Endothelial cell of umbilical vein (primary cell): ENCODE data around the gene SBK3. TPM values are rescaled to one million over a fixed set of nuclear protein-coding genes. Genes with fewer than 3 reads are reported as not detected.

Experiments
- BruUV-seq: library from RNA; stranded (reverse); fragments of 400-500 nt; replicated peaks from 2 replicates; lab custom pipeline; 2021; lab: Mats Ljungman, UMichigan
- CTCF ChIA-PET: fragments of 300-600, 350-600 bp; sonication (Branson Sonifier 250); formaldehyde crosslinking; loops from one replicate; lab custom pipeline; 2021; ENCODE audit warnings: antibody characterized with exemption, inconsistent platforms; lab: Charles Lee
- POLR2A ChIA-PET: fragments of 300-600, 350-600 bp; sonication (Branson Sonifier 250); formaldehyde crosslinking; loops from one replicate; lab custom pipeline; 2021; ENCODE audit warnings: antibody characterized with exemption, inconsistent platforms; lab: Charles Lee
- DNase-seq: peaks from one replicate; pipeline ENCODE4 v3.0.0-alpha.2; 2011; ENCODE audit warnings: low read depth, low spot score
- FAIRE-seq: peaks from 2 replicates; lab custom pipeline; 2011; peaks lifted over from hg19 to GRCh38; lab: Jason Lieb, UNC
- H2AFZ ChIP-seq: 2 replicates; pipeline ENCODE4 v1.6.0; 2012; ENCODE audit warnings: low read depth, low read length, control low read depth, inconsistent platforms
- H3K27ac ChIP-seq: 2 replicates; pipeline ENCODE4 v1.5.1; 2011; ENCODE audit warnings: low read depth, mild to moderate bottlenecking, control low read depth, low read length, moderate library complexity; ENCODE audit not compliant: insufficient read depth
- H3K27me3 ChIP-seq, 2 experiments: 2 replicates each; pipeline versions ENCODE4 v1.6.0 to v1.6.1; 2011; ENCODE audit warnings: low read length in 2 of 2, mixed read lengths in 1 of 2; ENCODE audit not compliant: control insufficient read depth in 2 of 2, insufficient read depth in 2 of 2
- H3K36me3 ChIP-seq, 2 experiments: 2 replicates in 1 of 2; 3 replicates in 1 of 2; pipeline ENCODE4 v1.5.1; 2011; ENCODE audit warnings: low read length in 2 of 2, mild to moderate bottlenecking in 1 of 2, moderate library complexity in 1 of 2; ENCODE audit not compliant: control insufficient read depth in 2 of 2, insufficient read depth in 2 of 2; ENCODE audit errors: extremely low read depth in 1 of 2
- H3K4me1 ChIP-seq: 3 replicates; pipeline ENCODE4 v1.5.1; 2011; ENCODE audit warnings: mild to moderate bottlenecking, low read length; ENCODE audit not compliant: control insufficient read depth, insufficient read depth; ENCODE audit errors: extremely low read depth
- H3K4me2 ChIP-seq: 2 replicates; pipeline ENCODE4 v1.6.1; 2011; ENCODE audit warnings: low read length, control low read depth, mixed read lengths; ENCODE audit not compliant: insufficient read depth
- H3K4me3 ChIP-seq, 3 experiments: fragments of 200-600 bp in 1 of 3; sonication (generic), shearing (Covaris generic) in 1 of 3; replicated peaks in 1 of 3; 2 replicates each; pipeline ENCODE4 v1.5.1; 2011 to 2016; ENCODE audit warnings: control low read depth in 3 of 3, low read length in 3 of 3, mild to moderate bottlenecking in 2 of 3, inconsistent platforms in 1 of 3, low read depth in 1 of 3, moderate library complexity in 1 of 3; ENCODE audit not compliant: insufficient read depth in 1 of 3
- H3K79me2 ChIP-seq: 2 replicates; pipeline ENCODE4 v1.6.0; 2012; ENCODE audit warnings: low read length, inconsistent platforms; ENCODE audit not compliant: control insufficient read depth, insufficient read depth
- H3K9ac ChIP-seq: replicated peaks from 2 replicates; pipeline ENCODE3; 2011; ENCODE audit warnings: low read length, control low read depth; ENCODE audit not compliant: insufficient read depth; ENCODE audit errors: extremely low read depth
- H3K9me1 ChIP-seq: replicated peaks from 3 replicates; pipeline ENCODE4 v1.6.0; 2011; ENCODE audit warnings: mild to moderate bottlenecking, low read length; ENCODE audit not compliant: control insufficient read depth, insufficient read depth; ENCODE audit errors: extremely low read depth
- H3K9me3 ChIP-seq: replicated peaks from 2 replicates; pipeline ENCODE4 v1.5.1; 2012; ENCODE audit warnings: low read length, inconsistent platforms; ENCODE audit not compliant: control insufficient read depth, insufficient read depth
- H4K20me1 ChIP-seq: replicated peaks from 2 replicates; pipeline ENCODE3; 2011; ENCODE audit warnings: mild to moderate bottlenecking, low read length; ENCODE audit not compliant: control insufficient read depth, insufficient read depth; ENCODE audit errors: extremely low read depth
- CTCF ChIP-seq, 2 donors: IDR thresholded peaks; 1 replicate in 1 of 2; 2 replicates in 1 of 2; pipeline ENCODE4 v1.5.1; 2011; ENCODE audit warnings: low read length in 2 of 2, mild to moderate bottlenecking in 2 of 2, moderate library complexity in 2 of 2, control low read depth in 1 of 2, inconsistent platforms in 1 of 2, low read depth in 1 of 2; ENCODE audit not compliant: insufficient read depth in 1 of 2; ENCODE audit errors: extremely low read depth in 1 of 2
- EZH2 ChIP-seq: IDR thresholded peaks from 2 replicates; pipeline ENCODE4 v1.6.1; 2012; ENCODE audit warnings: borderline replicate concordance, low read depth, mild to moderate bottlenecking, moderate library complexity, low read length, inconsistent platforms; ENCODE audit not compliant: severe bottlenecking
- FOS ChIP-seq: IDR thresholded peaks from 2 replicates; pipeline ENCODE4 v1.6.1; 2011; ENCODE audit warnings: mild to moderate bottlenecking, low read length, moderate library complexity, borderline replicate concordance; ENCODE audit not compliant: insufficient read depth
- GATA2 ChIP-seq: IDR thresholded peaks from 2 replicates; pipeline ENCODE4 v1.7.0; 2011; ENCODE audit warnings: low read depth, mild to moderate bottlenecking, moderate library complexity, mixed read lengths, low read length; ENCODE audit not compliant: insufficient read length, insufficient read depth
- JUN ChIP-seq: IDR thresholded peaks from 2 replicates; pipeline ENCODE4 v1.6.1; 2011; ENCODE audit warnings: borderline replicate concordance, low read depth; ENCODE audit not compliant: insufficient read length, insufficient read depth
- MAX ChIP-seq: IDR thresholded peaks from 2 replicates; pipeline ENCODE4 v1.6.1; 2011; ENCODE audit not compliant: insufficient read depth, insufficient read length
- MYC ChIP-seq: IDR thresholded peaks from one replicate; pipeline ENCODE4 v1.6.1; 2011; ENCODE audit warnings: mild to moderate bottlenecking, low read depth, low read length
- POLR2A ChIP-seq: IDR thresholded peaks from 2 replicates; pipeline ENCODE4 v1.6.1; 2012; ENCODE audit warnings: low read depth, mild to moderate bottlenecking, control low read depth, low read length
- POLR2AphosphoS5 ChIP-seq: IDR thresholded peaks from 2 replicates; pipeline ENCODE4 v1.6.1; 2012; ENCODE audit warnings: low read depth, mild to moderate bottlenecking, control low read depth, low read length, moderate library complexity; ENCODE audit not compliant: insufficient read depth
- dilution Hi-C: fragments of 300-500 bp; cut with MboI; formaldehyde crosslinking; loops from one replicate; pipeline ENCODE4 v1.15.0; 2019; ENCODE audit warnings: low sequenced_read_pairs; ENCODE audit not compliant: extremely low pct_ligation_motif_present
- intact Hi-C: fragments of 100-400 bp; cut with micrococcal nuclease; formaldehyde crosslinking; loops from one replicate; pipeline ENCODE4 v1.10.0; 2022
- polyA plus RNA-seq, 4 experiments: library from polyadenylated mRNA; depleted of rRNA in 3 of 4; stranded (reverse) in 3 of 4; unstranded in 1 of 4; fragments of >200 nt; gene quantifications; 2 replicates each; pipeline versions ENCODE4 v1.2.1 to v1.2.3, GENCODE V29; 2011 to 2012; ENCODE audit warnings: missing spikeins in 1 of 4
- total RNA-seq: library from RNA; stranded (reverse); gene quantifications from 2 replicates; pipeline ENCODE4 v1.2.3, GENCODE V29; 2021

The SBK3 gene
- total and polyA plus RNA-seq, 2 donors (not counting 3 experiments of a cell fraction or from before 2014, with no cell fraction given) = 0.18 to 0.62 TPM

GRCh38 chr19:55552620-55553019 is 7.3 kb upstream of the SBK3 start:
- ChIA-PET CTCF (interaction anchor here (1.3 kb wide), 1 partner anchor 412 kb away, joined by 4 read pairs; no protein-coding TSS in a partner anchor), POLR2A (no interaction called here)
- Histone ChIP-seq H4K20me1 (no peaks in the 10 kb centered on the region), H3K4me1 (peaks cover 18% of the 10 kb centered on the region), H3K4me3 (no peak overlapping the region), H3K9me3 (no peaks in the 10 kb centered on the region), H3K9ac (no peak overlapping the region), H3K36me3 (no peaks in the 10 kb centered on the region), H3K4me2 (no peak overlapping the region), H2AFZ (no peak overlapping the region), H3K27me3 (peaks cover 0 to 3% of the 10 kb centered on the region in 2 experiments), H3K27ac (no peak overlapping the region), H3K9me1 (no peaks in the 10 kb centered on the region), H3K79me2 (no peaks in the 10 kb centered on the region)
- FAIRE-seq (no peak), DNase-seq (no peak)
- dilution Hi-C loops (no loop called here), intact Hi-C loops (no loop called here)
- no TSS peak for BruUV-seq
- TF ChIP-seq JUN (no peak), GATA2 (no peak), MYC (no peak), POLR2AphosphoS5 (no peak), MAX (no peak), POLR2A (no peak), FOS (no peak), EZH2 (no peak), CTCF (IDR thresholded peaks at IDR 0.05; ENCODE audit: extremely low read depth in 1 of 2, insufficient read depth in 1 of 2, low read depth in 1 of 2, low read length in 2 of 2) (no peak)
